DND-41 (cell line): ENCODE results near the gene ARHGEF38.

ENCODE experiments used
- CTCF ChIP-seq: IDR thresholded peaks from 2 replicates; pipeline ENCODE4 v1.5.1; 2012; ENCODE audit warnings: borderline replicate concordance, low read length, moderate library complexity, mild to moderate bottlenecking; ENCODE audit not compliant: poor library complexity, severe bottlenecking; ENCODE audit errors: extremely low read depth
- EZH2 ChIP-seq: IDR thresholded peaks from 3 replicates; pipeline ENCODE4 v1.6.1; 2012; ENCODE audit warnings: borderline replicate concordance, low read depth, mild to moderate bottlenecking, moderate library complexity, low read length, inconsistent platforms; ENCODE audit not compliant: severe bottlenecking

GRCh38 chr4:105679186-105679585, 126.8 kb downstream of the ARHGEF38 start:
- TF ChIP-seq EZH2, result no peak
- no peak for TF ChIP-seq CTCF
